ENCODE data around the gene CUEDC1.

Gene CUEDC1

GRCh38 chr17:57940653-57941329 lies 14.4 kb downstream of the CUEDC1 start:
- H3K27ac ChIP-seq = peak overlapping the region; percentile 19; the same call in 1 of the 2 replicates
- TF ChIP-seq CTCF (conservative IDR thresholded peaks at IDR 0.05) = no peak

- no peak for TF ChIP-seq CTCF (conservative IDR thresholded peaks at IDR 0.05)
Measured at GRCh38 chr17:57940231-57940630, 15.0 kb downstream of the CUEDC1 start.

GRCh38 chr17:57939797-57940196 lies 15.4 kb downstream of the CUEDC1 start:
- no peak for TF ChIP-seq CTCF (conservative IDR thresholded peaks at IDR 0.05)
- H3K27ac ChIP-seq = peak overlapping the region; percentile 19; the same call in 1 of the 2 replicates

More at GRCh38 chr17:57940231-57940630, 15.0 kb downstream of the CUEDC1 start:
- peak overlapping the region; percentile 19; the same call in 1 of the 2 replicates for H3K27ac ChIP-seq

GRCh38 chr17:57938061-57938502 lies 17.1 kb downstream of the CUEDC1 start:
- H3K27ac ChIP-seq = peak overlapping the region; percentile 29
- TF ChIP-seq CTCF (conservative IDR thresholded peaks at IDR 0.05) = no peak

DNA sequence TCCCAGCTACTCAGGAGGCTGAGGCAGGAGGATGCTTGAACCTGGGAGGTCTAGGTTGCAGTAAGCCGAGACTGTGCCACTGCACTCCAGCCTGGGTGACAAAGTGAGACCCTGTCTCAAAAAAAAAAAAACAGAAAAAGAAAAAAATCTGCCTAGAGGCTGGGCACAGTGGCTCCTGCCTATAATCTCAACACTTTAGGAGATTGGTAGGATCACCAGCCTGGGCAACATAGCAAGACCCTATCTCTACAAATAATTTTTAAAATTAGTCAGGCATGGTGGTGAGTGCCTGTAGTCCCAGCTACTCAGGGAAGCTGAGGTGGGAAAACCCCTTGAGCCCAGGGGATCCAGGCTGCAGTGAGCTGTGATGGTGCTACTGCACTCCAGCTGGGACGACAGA lies 17.7 kb downstream of the CUEDC1 start:
- H3K27ac ChIP-seq = peak overlapping the region; percentile 29
- TF ChIP-seq CTCF (conservative IDR thresholded peaks at IDR 0.05) = no peak

- TF ChIP-seq CTCF (conservative IDR thresholded peaks at IDR 0.05) = no peak
- no peak overlapping the region for H3K27ac ChIP-seq
Measured at GRCh38 chr17:57935833-57936807, 19.1 kb downstream of the CUEDC1 start.

GRCh38 chr17:57931488-57932137 lies 23.6 kb downstream of the CUEDC1 start:
- no peak overlapping the region for H3K27ac ChIP-seq

More at GRCh38 chr17:57931488-57932137, 23.6 kb downstream of the CUEDC1 start:
- no peak for TF ChIP-seq CTCF (conservative IDR thresholded peaks at IDR 0.05)

Measured in VCaP (cell line).